Mesenteric fat pad (tissue), 1 donor: Measurements from ENCODE around the gene DENND2A. TPM values are rescaled to one million over a fixed set of nuclear protein-coding genes. Genes with fewer than 3 reads are reported as not detected.
"Not testable (repeated sequence)": the region's sequence is repeated elsewhere in the genome, so short reads cannot be mapped to it uniquely, and the experiment has no call there.

Experiments
- DNase-seq: peaks from one replicate; pipeline ENCODE4 v3.0.0-alpha.2; 2020; ENCODE audit warnings: low spot score
- total RNA-seq: library from RNA; stranded (reverse); fragmentation: NEBNext Ultra II Directional; extraction: Animal tissue kit (Norgen Biotek cat#: 25700); gene quantifications from one replicate; pipeline ENCODE4 v1.2.1, GENCODE V29; 2021
- donor health status: DM: yes; HTN: yes; CAD: no.

DENND2A gene
- total RNA-seq, 1 donor from 2014 or later = 24.6 TPM

DNA sequence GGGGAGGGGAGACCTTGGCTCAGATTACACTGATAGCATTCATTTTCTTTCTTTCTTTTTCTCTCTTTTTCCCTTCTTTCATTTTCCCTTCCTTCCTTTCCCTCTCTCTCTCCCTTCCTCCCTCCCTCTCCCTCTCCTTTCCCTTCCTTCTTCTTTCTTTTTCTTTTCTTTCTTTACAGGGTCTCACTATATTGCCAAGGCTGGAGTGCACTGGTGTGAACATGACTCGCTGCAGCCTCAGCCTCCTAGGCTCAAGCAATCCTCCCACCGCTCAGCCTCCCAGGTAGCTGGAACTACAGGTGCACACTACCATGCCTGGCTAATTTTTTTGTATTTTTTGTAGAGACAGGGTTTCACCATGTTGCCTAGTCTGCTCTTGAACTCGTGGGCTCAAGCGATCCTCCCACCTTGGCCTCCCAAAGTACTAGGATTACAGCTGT lies 88.4 kb downstream of the DENND2A start:
- DNase-seq = no peak

- no peak for DNase-seq
These were observed 89.0 kb downstream of the DENND2A start for GRCh38 chr7:140551355-140552239.

- no peak for DNase-seq
These were observed 93.7 kb downstream of the DENND2A start for GRCh38 chr7:140546947-140547346.

GRCh38 chr7:140544388-140544826 lies 96.2 kb downstream of the DENND2A start:
- no peak for DNase-seq

DNA sequence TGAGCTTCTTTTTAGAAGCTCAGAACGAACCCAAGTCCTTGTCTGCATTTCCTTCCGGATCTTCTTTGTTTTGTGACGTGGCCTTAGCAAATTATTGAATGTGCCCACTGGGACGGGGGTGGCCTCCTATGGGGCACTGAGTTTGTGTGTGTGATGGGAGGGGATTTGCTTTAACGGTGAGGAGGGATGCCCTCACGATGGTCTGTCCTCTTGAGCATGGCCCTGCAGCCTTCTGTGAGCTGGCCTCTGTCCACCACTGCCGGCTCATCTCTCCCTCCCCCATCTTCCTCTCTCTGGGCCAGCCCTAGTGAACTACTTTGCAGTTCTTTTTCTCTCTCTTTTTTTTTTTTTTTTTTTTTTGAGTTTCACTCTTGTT lies 98.4 kb downstream of the DENND2A start:
- no peak for DNase-seq

- no peak for DNase-seq
These were observed 98.9 kb downstream of the DENND2A start for GRCh38 chr7:140541513-140542227.

- no peak for DNase-seq
These were observed 99.5 kb downstream of the DENND2A start for GRCh38 chr7:140541176-140541512.

GRCh38 chr7:140540136-140540777 lies 100.4 kb downstream of the DENND2A start:
- DNase-seq = no peak

- no peak for DNase-seq
These were observed 101.2 kb downstream of the DENND2A start for GRCh38 chr7:140539461-140539860.

GRCh38 chr7:140537750-140538482 lies 102.7 kb downstream of the DENND2A start:
- DNase-seq = no peak

GRCh38 chr7:140534743-140535142 lies 105.9 kb downstream of the DENND2A start:
- no peak for DNase-seq

DNA sequence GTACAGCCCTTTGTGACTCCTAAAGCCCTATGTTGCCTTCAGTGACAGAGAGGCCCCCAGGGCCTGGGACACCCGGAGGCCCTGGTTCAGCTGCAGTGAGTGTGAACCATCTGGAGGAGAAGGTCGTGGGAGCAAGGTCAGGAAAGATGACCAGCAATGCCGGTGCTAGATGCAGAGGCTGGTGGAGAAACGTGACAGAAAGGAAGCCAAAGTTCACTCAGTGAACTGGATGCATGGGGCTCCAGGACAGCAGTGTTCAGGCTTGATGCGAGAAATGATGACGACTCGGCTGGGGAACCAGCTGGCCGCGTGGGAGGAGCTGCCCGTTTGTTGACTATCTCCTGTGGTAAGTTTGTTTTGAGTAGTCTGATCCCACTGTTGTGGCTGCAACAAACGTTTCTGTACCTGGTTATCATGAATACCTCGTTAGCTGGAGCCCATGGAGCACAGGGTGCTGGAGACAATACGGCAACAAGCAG lies 107.2 kb downstream of the DENND2A start:
- DNase-seq = no peak

- DNase-seq = not testable (repeated sequence)
These were observed 111.2 kb downstream of the DENND2A start for GRCh38 chr7:140529428-140529827.

DNA sequence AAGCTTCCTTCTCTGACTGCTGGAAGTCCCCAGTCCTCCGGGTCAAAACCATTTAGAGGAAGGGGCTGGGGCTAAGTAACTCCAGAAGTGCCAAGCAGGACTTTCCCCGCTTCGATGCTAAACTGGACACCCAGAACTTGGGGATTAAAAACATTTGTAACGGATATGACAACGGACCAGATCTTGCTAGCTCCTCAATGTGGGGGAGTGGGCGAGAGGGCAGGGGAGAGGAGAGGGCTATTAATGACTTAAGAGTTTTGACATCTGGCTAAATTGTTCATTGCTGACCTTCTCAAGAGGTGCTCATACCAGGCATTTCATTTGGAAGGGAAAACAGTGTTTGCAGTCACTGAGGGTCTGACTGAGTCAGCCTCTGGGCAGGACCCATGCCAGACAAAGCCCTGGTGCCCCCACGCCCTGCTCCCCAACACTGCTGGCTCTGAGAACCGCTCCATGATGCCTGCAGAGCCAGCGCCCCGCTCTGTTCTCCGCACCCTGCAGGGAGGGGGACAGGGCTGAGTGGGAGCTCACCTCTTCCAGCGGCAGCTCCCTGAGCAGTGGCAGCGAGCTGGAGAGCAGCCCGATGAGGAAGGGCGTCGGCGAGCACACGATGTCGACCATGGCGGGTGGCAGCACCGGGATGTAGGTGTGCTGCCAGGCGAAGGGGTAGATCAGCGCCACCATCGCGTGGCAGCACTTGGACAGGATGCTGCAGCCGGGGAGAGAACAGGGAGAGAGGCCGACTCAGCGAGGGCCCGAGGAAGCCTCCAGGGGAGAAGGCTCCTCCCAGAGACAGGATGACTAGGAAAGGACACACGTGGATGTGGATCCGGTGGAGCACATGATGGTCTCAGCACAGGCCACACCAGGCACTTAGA lies 113.6 kb downstream of the DENND2A start:
- DNase-seq = no peak

DNA sequence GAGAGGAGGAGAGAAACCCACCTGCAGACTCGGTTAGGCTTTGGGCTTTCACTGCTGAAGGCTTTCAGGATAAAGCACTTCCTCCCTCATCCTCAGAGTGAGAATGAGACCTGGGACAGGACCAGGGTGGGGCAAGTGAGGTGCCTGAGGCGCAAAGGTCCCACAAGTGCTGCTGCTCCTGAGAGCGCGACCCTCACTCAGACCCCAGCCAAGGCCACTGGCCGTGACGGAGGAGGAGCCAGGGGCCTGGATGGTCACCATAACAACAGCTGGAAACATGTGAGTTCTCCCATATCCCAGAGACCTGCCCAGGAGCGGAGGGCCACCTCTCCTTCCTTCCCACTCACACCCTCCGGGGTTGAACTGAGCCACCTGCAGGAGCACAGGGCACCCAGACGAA lies 114.4 kb downstream of the DENND2A start:
- no peak for DNase-seq

- no peak for DNase-seq
These were observed 114.9 kb downstream of the DENND2A start for GRCh38 chr7:140525743-140526142.

DNA sequence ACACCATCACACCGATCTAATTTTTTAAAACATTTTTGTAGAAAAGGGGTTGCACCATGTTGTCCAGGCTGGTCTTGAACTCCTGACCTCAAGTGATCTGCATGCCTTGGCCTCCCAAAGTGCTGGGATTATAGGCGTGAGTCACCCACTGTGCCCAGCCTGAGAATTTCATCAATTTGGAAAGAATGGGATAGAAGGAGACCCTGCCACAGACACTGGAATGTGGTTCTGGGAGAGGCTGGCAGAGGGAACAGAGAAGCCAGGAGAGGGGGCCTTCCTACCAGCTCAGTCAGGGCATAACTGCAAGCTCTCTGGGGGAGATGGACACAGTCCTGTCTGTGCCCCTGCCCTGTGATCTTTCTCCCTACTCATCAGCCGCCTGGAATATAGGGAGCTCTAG lies 119.2 kb downstream of the DENND2A start:
- DNase-seq = no peak

GRCh38 chr7:140519007-140519399 lies 121.6 kb downstream of the DENND2A start:
- DNase-seq = no peak

DNA sequence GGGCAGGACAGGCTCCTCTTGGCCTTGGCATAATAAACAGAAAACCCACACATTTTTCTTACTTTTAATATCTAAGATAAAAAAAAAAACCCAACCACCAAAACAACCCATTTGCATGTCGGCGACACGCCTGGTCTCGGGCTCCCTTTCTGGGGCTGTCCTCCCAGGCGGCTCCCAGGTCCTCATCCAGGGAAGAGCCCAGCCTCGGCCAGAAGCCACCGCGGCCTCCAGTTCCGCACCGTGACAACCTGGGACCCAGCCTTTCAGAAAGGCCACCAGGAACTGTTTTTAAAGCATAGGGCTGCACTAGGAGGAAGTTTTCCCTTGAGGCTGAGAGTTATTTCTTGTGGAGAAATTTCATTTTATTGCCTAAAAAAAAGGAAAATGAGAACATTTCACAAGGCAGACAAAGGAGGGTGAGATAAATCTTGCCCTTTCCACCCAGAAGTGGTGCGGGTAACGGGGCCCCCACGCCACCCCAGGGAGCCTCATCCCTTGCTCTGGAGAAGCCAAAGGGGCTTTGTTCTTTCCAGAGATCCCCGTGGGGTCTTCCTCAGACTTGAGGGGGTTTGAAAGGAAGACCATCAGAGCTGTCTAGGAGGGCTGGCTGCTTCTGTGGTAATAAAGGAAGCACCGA lies 122.1 kb downstream of the DENND2A start:
- no peak for DNase-seq
